NB4 (cell line): ENCODE measurements around the gene KCTD21.
"Not testable (repeated sequence)": the region's sequence is repeated elsewhere in the genome, so short reads cannot be mapped to it uniquely, and the experiment has no call there.

Experiments
- DNase-seq: peaks from one replicate; pipeline ENCODE4 v3.0.0; 2010; ENCODE audit warnings: low read depth
- H3K4me3 ChIP-seq: one replicate; pipeline ENCODE4 v1.5.1; 2011; ENCODE audit warnings: mild to moderate bottlenecking, low read depth, low read length, moderate library complexity
- MAX ChIP-seq: IDR thresholded peaks from 2 replicates; pipeline ENCODE4 v1.6.1; 2011; ENCODE audit warnings: low read depth, low read length
- MYC ChIP-seq: IDR thresholded peaks from 2 replicates; pipeline ENCODE4 v1.6.1; 2011; ENCODE audit warnings: low read depth, low read length
- POLR2A ChIP-seq: IDR thresholded peaks from 2 replicates; pipeline ENCODE4 v1.6.1; 2011; ENCODE audit warnings: mild to moderate bottlenecking; ENCODE audit not compliant: insufficient read length; ENCODE audit errors: extremely low read depth
- TF ChIP-seq, protein P1 (sequence below): IDR thresholded peaks from one replicate; pipeline ENCODE4 v1.5.1; 2012; ENCODE audit warnings: low read depth, low read length

The KCTD21 gene

DNA sequence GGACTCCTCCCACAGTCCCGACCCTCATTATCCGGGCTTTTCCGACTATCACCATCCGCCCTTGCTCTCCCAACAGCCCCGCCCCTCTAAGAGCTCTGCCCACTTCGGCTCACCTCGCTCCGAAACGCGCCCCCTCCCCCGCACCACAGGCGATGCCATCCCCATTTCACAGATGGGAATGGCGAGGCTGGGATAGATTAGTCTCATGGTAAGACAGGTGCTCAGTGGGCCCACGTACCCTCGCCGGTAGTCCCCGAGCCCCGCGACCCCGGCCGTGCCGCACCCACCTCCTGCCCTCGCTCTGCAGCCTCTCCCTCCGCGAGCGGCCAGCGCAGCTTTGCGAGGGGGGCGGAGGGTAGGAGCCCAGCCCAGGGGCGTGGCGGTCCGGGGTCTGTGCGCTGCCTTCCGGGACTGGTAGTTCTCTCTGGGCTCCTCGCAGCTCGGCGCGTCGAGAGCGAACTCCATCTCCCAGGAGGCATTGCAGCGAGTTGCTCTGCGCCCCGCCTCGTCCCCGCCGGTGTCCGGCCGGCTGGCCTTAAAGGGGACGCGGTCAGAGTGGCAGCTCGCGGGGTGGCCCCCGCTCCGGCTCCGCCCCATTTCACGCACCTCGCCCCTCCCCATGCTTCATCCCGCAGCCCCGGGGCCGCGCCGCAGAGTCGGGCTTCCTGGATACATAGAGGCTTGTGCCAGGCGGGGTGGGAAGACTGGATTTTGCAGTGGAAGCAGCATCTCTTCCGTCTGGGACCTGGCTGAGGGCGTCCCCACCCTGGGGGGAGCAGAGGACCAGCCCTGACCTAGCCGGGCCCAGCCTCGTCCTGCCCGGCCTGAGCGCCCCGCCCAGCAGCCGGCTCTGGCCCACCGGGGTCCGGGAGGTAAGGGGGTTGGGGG, at the start of gene KCTD21, which contains the start of gene USP35:
KCTD21 (minus strand) TSS at position 341 of the 888 bp plus-strand sequence. CDS start 14,072 bp downstream, outside the sequence.
USP35 (plus strand) TSS at position 634 of the 888 bp plus-strand sequence. CDS start 7,327 bp downstream, outside the sequence.
- H3K4me3 ChIP-seq: peak within 1 kb of the TSS; percentile 68
- TF ChIP-seq, protein P1, sequence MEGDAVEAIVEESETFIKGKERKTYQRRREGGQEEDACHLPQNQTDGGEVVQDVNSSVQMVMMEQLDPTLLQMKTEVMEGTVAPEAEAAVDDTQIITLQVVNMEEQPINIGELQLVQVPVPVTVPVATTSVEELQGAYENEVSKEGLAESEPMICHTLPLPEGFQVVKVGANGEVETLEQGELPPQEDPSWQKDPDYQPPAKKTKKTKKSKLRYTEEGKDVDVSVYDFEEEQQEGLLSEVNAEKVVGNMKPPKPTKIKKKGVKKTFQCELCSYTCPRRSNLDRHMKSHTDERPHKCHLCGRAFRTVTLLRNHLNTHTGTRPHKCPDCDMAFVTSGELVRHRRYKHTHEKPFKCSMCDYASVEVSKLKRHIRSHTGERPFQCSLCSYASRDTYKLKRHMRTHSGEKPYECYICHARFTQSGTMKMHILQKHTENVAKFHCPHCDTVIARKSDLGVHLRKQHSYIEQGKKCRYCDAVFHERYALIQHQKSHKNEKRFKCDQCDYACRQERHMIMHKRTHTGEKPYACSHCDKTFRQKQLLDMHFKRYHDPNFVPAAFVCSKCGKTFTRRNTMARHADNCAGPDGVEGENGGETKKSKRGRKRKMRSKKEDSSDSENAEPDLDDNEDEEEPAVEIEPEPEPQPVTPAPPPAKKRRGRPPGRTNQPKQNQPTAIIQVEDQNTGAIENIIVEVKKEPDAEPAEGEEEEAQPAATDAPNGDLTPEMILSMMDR: no peak
- TF ChIP-seq POLR2A (peak; percentile 50), MYC (peak; percentile 50), MAX (peak; percentile 58)
- peak; percentile 99 for DNase-seq

GRCh38 chr11:78237293-78238046, 49.0 kb upstream of the KCTD21 start:
- TF ChIP-seq, protein P1: no peak
- TF ChIP-seq POLR2A: no peak
- TF ChIP-seq MYC: no peak
- TF ChIP-seq MAX: no peak
- H3K4me3 ChIP-seq: no peak overlapping the region
- DNase-seq: no peak

DNA sequence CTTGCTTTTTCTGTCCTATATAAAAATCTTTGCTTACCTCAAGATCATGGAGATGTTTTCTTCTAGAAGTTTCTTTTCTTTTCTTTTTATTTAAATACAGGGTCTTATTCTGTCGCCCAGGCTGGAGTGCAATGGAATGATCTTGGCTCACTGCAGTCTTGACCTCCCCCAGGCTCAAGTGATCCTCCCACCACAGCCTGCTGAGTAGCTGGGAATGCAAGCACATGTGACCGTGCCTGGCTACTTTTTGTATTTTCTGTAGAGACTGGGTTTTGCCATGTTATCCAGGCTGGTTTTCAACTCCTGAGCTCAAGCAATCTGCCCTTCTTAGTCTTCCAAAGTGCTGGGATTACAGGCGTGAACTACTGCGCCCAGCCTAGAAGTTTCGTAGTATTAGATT, 45.6 kb upstream of the KCTD21 start:
- no peak for DNase-seq
- no peak overlapping the region for H3K4me3 ChIP-seq
- TF ChIP-seq, protein P1: no peak
- TF ChIP-seq POLR2A (no peak), MAX (no peak), MYC (no peak)

- not testable (repeated sequence) for DNase-seq, H3K4me3 ChIP-seq
Measured at GRCh38 chr11:78233046-78233445, 44.6 kb upstream of the KCTD21 start.

- no peak for DNase-seq
- TF ChIP-seq POLR2A: no peak
- TF ChIP-seq, protein P1: no peak
- no peak for TF ChIP-seq MYC
- no peak for TF ChIP-seq MAX
- H3K4me3 ChIP-seq: no peak overlapping the region
Measured at GRCh38 chr11:78231962-78232501, 43.6 kb upstream of the KCTD21 start.
